Mesenteric fat pad (tissue), 1 donor: ENCODE results near the gene GNAO1. TPM values are rescaled to one million over a fixed set of nuclear protein-coding genes. Genes with fewer than 3 reads are reported as not detected.
"Not testable (repeated sequence)": the region's sequence is repeated elsewhere in the genome, so short reads cannot be mapped to it uniquely, and the experiment has no call there.

Experiments
- DNase-seq: peaks from one replicate; pipeline ENCODE4 v3.0.0-alpha.2; 2020; ENCODE audit warnings: low spot score
- microRNA-seq: library from miRNA; unstranded; fragments of <30 nt; microRNA quantifications from one replicate; pipeline ENCODE4 v1.2.0, GENCODE V29; 2020; ENCODE audit warnings: borderline number of aligned reads
- total RNA-seq: library from RNA; stranded (reverse); fragmentation: NEBNext Ultra II Directional; extraction: Animal tissue kit (Norgen Biotek cat#: 25700); gene quantifications from one replicate; pipeline ENCODE4 v1.2.1, GENCODE V29; 2021
- donor health status: DM: yes; HTN: yes; CAD: no.

Gene GNAO1
- total RNA-seq, 1 donor from 2014 or later, result 3.0 TPM

DNA sequence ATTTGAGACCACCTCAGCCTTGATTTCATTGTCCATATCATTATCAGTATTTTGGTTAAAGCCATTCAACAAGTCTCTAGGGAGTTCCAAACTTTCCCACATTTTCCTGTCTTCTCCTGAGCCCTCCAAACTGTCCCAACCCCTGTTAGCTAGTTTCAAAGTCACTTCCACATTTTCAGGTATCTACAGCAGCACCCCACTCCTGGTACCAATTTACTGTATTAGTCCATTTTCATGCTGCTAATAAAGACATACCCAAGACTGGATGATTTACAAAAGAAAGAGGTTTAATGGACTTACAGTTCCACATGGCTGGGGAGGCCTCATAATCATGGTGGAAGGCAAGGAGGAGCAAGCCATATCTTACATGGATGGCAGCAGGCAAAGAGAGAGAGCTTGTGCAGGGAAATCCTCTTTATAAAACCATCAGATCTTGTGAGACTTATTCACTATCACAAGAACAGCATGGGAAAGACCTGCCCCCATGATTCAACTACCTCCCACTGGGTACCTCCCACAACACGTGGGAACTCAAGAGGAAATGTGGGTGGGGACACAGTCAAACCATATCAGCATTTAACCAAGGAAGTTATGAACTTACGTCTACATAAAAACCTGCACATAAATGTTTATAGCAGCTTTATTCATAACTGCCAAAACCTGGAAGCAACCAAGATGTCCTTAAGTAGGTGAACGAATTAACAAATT lies 189.6 kb downstream of the GNAO1 start:
- DNase-seq, result not testable (repeated sequence)

DNA sequence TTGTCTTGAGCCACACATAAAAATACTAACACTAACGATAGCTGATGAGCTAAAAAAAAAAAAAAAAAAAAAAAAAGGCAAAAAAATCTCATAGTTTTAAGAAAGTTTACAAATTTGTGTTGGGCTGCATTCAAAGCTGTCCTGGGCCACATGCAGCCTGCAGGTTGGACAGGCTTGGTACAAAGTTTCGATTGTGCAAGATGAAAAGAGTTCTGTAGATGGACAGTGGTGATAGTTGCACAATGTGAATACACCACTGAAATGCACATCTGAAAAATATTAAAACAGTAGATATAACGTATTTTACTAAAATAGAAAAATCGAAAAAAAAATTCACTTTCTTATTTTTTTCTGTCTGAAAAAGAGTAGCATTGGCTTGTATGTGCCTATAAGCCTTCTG lies 191.2 kb downstream of the GNAO1 start:
- DNase-seq, result no peak

DNA sequence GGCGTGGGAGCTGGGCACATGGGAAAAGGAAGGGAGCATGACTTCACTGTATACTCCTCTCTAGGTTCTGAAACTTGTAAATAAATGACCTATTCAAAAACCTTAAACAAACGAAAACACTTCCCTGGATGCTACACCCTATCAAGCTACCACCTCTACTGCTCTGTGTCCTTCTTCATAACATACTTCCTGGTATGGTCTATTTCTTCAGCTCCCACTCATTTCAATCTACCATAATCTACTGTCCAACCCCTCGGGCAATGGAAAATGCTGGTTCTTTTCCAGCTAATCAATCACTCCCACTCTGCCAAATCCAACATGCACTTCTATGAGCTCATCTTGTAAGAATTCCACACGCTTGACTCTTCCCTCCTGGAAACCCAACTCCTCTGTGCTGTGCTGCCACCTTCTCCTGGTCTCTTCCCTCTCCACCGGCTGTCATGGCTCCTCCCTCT lies 191.6 kb downstream of the GNAO1 start:
- DNase-seq, result no peak

DNA sequence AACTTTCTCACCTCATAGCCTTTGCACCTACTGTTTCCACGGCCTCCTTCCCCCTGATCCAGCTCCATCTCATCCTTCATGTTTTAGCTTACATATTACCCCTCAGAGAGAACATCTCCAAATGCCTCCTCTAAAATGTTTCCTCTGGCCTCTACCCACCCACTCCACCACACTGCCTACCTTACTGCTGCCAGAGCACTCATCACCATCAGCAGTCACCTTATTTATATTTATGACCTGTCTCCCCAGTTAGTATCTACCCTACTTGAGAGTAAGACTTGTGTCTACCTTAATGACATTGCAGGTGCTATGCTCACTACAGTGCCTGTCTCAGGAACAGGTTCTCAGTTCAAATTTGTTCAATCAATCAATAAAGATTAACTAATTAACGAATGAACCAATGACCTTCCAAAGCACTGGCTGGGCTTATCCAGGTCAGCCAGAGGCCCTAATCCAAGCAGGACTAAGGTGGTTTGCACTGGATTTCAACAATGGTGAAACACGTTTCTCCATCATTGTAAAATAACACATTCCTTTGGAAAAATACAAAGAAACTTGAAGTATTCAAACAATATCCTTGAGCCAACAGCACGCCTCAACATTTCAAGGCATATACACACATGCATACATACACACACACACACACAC lies 192.9 kb downstream of the GNAO1 start:
- no peak for DNase-seq

DNA sequence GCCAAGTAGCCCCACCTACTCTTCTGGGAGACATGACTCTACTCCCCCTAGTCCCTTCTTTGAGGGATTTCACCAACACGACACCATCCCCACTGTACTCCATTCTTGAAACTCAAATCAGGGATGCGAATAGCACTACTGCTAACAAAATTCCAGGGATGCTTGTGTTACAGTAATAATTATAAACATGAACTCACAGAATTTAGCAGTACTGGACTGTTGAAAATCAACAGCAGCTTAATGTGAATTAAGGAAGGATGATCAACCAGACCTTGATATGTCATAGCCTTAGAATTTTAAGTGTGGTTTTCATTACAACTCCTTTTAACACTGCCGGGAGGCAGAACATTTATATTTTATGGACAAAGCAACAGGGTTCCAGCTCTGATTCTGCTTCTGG lies 196.1 kb downstream of the GNAO1 start:
- no peak for DNase-seq

DNA sequence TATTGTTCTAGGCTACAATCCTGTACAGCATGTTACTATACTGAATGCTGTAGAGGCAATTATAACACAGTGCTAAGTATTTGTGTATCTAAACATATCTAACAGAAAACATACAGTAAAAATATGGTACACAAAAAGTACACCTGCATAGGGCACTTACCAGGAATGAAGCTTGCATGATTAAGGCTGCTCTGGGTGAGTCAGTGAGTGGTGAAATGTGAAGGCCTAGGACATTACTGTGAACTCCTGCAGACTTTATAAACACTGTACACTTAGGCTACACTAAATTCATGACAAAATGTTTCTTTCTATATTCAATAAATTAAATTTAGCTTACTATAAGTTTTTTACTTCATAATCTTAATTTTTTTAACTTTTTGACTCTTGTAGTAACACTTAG lies 196.9 kb downstream of the GNAO1 start:
- DNase-seq, result no peak

DNA sequence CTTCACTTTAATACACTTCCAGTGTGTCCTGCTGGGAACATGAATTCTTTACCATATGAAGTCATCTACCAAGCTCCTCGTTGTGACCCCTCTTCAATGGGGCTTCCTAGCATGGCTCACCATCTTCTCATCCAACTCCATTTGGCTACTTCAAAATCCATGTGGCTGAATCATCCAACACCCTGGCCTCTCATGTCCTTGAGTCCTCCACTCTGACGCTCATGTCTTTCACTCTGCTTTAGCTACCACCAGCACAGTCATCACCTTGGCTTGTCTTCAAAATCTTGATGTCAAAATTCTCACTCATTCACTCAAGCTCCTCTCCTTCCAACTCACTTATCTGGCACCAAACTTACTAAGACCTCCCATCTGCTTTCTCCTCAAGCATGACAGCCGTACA lies 198.3 kb downstream of the GNAO1 start:
- DNase-seq, result no peak

DNA sequence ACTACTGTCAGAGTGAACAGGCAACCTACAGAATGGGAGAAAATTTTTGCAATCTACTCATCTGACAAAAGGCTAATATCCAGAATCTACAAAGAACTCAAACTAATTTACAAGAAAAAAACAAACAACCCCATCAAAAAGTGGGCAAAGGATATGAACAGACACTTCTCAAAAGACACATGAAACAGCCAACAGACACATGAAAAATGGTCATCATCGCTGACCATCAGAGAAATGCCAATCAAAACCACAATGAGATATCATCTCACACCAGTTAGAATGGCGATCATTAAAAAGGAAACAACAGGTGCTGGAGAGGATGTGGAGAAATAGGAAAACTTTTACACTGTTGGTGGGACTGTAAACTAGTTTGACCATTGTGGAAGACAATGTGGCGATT lies 205.4 kb downstream of the GNAO1 start:
- not testable (repeated sequence) for DNase-seq

DNA sequence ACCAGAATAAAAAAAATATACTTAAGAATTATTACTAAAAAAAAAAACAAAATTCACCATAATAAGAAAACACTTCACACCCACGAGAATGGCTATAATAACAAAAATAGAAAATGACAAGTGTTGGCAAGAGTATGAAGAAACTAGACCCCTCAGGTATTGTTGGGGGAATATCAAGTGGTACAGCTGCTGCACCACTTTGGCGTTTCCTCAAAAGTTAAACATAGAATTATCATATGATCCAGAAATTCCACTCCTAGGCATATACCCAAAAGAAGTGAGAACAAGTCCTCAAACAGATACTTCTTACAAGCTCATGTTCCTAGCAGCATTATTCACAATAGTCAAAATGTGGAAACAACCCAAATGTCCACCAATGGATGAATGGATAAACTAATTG lies 207.8 kb downstream of the GNAO1 start:
- no peak for DNase-seq

DNA sequence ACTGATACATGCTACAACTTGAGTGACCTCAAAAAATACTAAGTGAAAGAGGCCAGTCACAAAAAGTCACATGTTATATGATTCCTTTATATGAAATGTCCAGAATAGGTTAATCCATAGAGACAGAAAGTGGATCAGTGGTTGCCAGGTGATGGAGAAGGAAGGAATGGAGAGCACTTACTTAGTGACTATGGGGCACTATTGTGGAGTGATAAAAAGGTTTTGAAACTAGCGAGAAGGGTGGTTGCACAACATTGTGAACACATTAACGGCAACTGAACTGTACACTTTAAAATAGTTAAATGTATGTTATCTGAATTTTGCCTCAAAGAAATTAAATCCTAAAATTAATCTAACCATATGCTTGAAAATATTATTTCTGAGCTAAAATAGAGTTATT lies 208.2 kb downstream of the GNAO1 start:
- DNase-seq, result no peak

DNA sequence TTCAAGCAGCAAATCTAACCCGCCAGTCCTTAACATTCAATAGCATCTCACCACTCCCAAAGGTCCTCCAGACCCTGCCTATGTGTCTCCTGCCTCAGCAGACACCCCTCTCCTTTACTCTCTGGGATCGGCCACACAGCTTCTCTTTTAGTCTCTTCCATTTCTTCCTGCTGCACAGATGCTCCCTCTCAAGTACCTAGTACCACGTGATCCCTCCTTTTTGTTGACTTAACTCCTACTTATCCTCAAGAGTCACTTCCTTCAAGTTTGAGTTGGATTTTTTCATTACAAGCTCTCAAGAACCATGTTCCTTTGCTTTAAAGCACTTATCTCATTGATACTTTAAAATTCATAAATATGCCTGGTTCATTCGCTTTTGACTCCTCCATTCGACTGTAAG lies 209.2 kb downstream of the GNAO1 start:
- no peak for DNase-seq

DNA sequence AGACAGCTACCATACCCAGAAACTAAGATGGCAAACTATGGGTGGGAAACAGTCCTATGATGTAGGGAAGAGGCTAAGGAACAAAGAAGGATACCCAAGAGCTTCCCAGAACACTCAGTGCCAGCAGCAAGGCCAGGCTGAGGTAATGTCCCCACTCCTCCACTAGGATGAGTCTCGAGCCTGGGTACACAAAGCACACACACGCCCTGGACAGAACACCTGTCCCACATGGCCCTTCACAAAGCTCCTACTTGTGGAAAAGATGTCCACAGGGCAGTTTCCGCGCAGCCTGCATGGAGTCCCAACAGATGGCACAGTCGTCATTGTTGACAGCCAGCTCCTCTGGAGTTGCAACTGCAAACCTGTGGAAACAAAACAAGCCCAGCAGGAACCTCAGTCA lies 210.2 kb downstream of the GNAO1 start:
- DNase-seq, result no peak

DNA sequence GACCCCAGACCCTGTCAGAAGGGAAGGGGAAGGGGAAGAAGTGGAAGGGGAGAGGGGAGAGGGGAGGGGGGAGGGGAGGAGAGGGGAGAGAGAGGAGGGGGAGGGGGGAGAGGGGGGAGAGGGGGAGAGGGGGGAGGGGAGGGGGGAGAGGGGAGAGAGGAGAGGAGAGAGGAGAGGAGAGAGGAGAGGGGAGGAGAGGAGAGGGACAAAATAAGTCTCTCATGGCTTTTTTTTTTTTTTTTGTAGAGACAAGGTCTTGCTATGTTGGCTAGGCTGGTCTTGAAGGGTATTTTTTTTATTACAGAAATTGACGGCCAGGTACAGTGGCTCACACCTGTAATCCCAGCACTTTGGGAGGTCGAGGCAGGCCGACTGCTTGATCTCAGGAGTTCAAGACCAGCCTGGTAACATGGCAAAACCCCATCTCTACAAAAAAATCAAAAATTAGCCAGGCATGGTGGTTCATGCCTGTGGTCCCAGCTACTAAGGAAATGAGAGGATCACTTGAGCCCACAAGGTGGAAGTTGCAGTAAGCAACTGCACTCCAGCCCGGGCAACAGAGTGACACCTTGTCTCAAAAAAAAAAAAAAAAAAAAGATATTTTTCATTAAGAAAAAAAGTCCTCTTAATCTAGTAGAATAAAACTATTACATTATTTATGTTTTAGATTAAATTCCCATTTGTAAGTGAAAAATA lies 214.8 kb downstream of the GNAO1 start:
- DNase-seq, result no peak

Small RNA genes within 50 kb of the gene (microRNA-seq; reads per million reads assigned to microRNA genes)
- not detected for gene MIR3935

Other genes with a start within 250 kb of the GNAO1 start
- 113 TPM for gene AMFR, start 234.1 kb downstream of the GNAO1 start, total RNA-seq